ENCODE results near the gene KCTD21. TPM values are rescaled to one million over a fixed set of nuclear protein-coding genes. Genes with fewer than 3 reads are reported as not detected.

Gene KCTD21
- total and polyA plus RNA-seq, 10 of the 15 experiments (the other 5 are each of a cell fraction or from before 2014, with no cell fraction given), result 0.63 to 5.4 (median 3.6) TPM

DNA sequence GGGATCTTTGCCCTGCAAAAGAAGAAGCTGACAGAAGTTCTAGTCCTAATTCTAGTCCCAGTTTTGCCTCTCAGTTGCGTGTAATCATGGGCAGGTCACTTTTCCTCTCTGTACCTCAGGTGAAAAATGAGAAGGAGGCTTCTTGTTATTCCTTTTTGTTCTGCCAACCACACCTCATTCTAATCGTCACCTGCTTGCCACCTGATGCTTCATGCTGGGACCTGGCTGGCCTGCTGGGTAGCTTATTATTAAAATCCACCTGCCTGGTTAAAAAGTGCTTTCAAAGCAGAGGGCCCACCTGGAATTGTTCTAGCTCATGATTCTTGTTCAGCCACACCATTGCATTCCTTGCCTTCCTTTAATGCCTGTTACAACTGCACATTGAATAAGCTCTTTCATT lies 40.6 kb downstream of the KCTD21 start:
- Histone ChIP-seq H3K36me3 (ENCODE audit: control insufficient read depth in 2 of 2, insufficient read depth in 2 of 2, low read length in 1 of 2) (no peaks in the 10 kb centered on the region; a peak in 1 of 4 replicates), H4K20me1 (ENCODE audit: control insufficient read depth, insufficient read depth) (no peaks in the 10 kb centered on the region), H3K4me1 (ENCODE audit: control insufficient read depth, insufficient read depth, low read length) (peaks cover 4% of the 10 kb centered on the region; the same call in 1 of the 2 replicates), H3K27ac (ENCODE audit: control insufficient read depth, insufficient read depth) (no peak overlapping the region), H3K4me3 (no peak overlapping the region), H3K9ac (ENCODE audit: control insufficient read depth, insufficient read depth, low read length) (no peak overlapping the region), H2AFZ (ENCODE audit: control insufficient read depth, low read depth, low read length) (no peak overlapping the region), H3K79me2 (ENCODE audit: control insufficient read depth, insufficient read depth, low read length) (no peaks in the 10 kb centered on the region), H3K4me2 (ENCODE audit: control insufficient read depth, insufficient read depth) (no peak overlapping the region), H3K9me3 (replicated peaks; ENCODE audit: control insufficient read depth, insufficient read depth, low read length) (no peaks in the 10 kb centered on the region; the same call in 2 of the 3 replicates), H3K27me3 (replicated peaks in 1 of 2; ENCODE audit: control insufficient read depth in 2 of 2, insufficient read depth in 2 of 2, low read length in 1 of 2) (no peaks in the 10 kb centered on the region)
- ChIA-PET SMC1A (ENCODE audit: uncharacterized antibody, unreplicated experiment) (interaction anchor here (0.6 to 0.9 kb wide), 3 partner anchors 80 to 568 kb away, joined by 3 read pairs; no protein-coding TSS in a partner anchor), RAD21 (ENCODE audit: unreplicated experiment) (interaction anchor here (1.4 kb wide), 1 partner anchor 417 kb away, joined by 5 read pairs; no protein-coding TSS in a partner anchor), POLR2A (interaction anchor here (0.6 kb wide), 1 partner anchor 103 kb away, joined by 3 read pairs; no protein-coding TSS in a partner anchor), CTCF (interaction anchor here (0.8 to 1.1 kb wide), 2 partner anchors 8 to 417 kb away, joined by 3 read pairs; partner anchors contain the start of gene ALG8)
- DNase-seq (ENCODE audit: low read depth, low spot score) (no peak), FAIRE-seq (no peak), ATAC-seq (no peak)
- intact Hi-C loops (cut with micrococcal nuclease; ENCODE audit: unreplicated experiment), result no loop called here
- in situ Hi-C loops (cut with MboI), result no loop called here
- 74% methylated on average over 2 of the region's 2 CpGs for WGBS (ENCODE audit: insufficient coverage, insufficient replicate concordance, low lambda C conversion rate, missing lambda C conversion rate)
- no TSS peak for BruUV-seq (replicated peaks)
- TF ChIP-seq, protein P1, sequence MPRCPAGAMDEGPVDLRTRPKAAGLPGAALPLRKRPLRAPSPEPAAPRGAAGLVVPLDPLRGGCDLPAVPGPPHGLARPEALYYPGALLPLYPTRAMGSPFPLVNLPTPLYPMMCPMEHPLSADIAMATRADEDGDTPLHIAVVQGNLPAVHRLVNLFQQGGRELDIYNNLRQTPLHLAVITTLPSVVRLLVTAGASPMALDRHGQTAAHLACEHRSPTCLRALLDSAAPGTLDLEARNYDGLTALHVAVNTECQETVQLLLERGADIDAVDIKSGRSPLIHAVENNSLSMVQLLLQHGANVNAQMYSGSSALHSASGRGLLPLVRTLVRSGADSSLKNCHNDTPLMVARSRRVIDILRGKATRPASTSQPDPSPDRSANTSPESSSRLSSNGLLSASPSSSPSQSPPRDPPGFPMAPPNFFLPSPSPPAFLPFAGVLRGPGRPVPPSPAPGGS (IDR thresholded peaks at IDR 0.05; ENCODE audit: borderline replicate concordance, insufficient read depth, low read depth, low read length, poor library complexity, severe bottlenecking), result no peak
- TF ChIP-seq IRF4 (IDR thresholded peaks at IDR 0.05; ENCODE audit: low read depth, low read length) (no peak), KAT2A (conservative IDR thresholded peaks at IDR 0.05; ENCODE audit: control insufficient read depth, low read depth, low read length) (no peak), CBX3 (IDR thresholded peaks at IDR 0.05; ENCODE audit: borderline replicate concordance, low read depth) (no peak), STAT3 (IDR thresholded peaks at IDR 0.05; ENCODE audit: low read depth, low read length) (no peak), GATAD2B (conservative IDR thresholded peaks at IDR 0.05; ENCODE audit: low read depth) (no peak), HDAC2 (IDR thresholded peaks at IDR 0.05) (no peak), RBBP5 (conservative IDR thresholded peaks at IDR 0.05) (no peak)
- TF ChIP-seq, protein P2, sequence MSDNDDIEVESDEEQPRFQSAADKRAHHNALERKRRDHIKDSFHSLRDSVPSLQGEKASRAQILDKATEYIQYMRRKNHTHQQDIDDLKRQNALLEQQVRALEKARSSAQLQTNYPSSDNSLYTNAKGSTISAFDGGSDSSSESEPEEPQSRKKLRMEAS (IDR thresholded peaks at IDR 0.05; ENCODE audit: low read depth, low read length), result no peak
- TF ChIP-seq, protein P3, sequence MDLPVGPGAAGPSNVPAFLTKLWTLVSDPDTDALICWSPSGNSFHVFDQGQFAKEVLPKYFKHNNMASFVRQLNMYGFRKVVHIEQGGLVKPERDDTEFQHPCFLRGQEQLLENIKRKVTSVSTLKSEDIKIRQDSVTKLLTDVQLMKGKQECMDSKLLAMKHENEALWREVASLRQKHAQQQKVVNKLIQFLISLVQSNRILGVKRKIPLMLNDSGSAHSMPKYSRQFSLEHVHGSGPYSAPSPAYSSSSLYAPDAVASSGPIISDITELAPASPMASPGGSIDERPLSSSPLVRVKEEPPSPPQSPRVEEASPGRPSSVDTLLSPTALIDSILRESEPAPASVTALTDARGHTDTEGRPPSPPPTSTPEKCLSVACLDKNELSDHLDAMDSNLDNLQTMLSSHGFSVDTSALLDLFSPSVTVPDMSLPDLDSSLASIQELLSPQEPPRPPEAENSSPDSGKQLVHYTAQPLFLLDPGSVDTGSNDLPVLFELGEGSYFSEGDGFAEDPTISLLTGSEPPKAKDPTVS (IDR thresholded peaks at IDR 0.05; ENCODE audit: low read depth, low read length), result no peak
- TF ChIP-seq, protein P4, sequence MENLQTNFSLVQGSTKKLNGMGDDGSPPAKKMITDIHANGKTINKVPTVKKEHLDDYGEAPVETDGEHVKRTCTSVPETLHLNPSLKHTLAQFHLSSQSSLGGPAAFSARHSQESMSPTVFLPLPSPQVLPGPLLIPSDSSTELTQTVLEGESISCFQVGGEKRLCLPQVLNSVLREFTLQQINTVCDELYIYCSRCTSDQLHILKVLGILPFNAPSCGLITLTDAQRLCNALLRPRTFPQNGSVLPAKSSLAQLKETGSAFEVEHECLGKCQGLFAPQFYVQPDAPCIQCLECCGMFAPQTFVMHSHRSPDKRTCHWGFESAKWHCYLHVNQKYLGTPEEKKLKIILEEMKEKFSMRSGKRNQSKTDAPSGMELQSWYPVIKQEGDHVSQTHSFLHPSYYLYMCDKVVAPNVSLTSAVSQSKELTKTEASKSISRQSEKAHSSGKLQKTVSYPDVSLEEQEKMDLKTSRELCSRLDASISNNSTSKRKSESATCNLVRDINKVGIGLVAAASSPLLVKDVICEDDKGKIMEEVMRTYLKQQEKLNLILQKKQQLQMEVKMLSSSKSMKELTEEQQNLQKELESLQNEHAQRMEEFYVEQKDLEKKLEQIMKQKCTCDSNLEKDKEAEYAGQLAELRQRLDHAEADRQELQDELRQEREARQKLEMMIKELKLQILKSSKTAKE (IDR thresholded peaks at IDR 0.05; ENCODE audit: low read depth, poor library complexity, severe bottlenecking), result no peak
- TF ChIP-seq, protein P5, sequence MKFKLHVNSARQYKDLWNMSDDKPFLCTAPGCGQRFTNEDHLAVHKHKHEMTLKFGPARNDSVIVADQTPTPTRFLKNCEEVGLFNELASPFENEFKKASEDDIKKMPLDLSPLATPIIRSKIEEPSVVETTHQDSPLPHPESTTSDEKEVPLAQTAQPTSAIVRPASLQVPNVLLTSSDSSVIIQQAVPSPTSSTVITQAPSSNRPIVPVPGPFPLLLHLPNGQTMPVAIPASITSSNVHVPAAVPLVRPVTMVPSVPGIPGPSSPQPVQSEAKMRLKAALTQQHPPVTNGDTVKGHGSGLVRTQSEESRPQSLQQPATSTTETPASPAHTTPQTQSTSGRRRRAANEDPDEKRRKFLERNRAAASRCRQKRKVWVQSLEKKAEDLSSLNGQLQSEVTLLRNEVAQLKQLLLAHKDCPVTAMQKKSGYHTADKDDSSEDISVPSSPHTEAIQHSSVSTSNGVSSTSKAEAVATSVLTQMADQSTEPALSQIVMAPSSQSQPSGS (IDR thresholded peaks at IDR 0.05; ENCODE audit: low read length), result no peak
- TF ChIP-seq, protein P6, sequence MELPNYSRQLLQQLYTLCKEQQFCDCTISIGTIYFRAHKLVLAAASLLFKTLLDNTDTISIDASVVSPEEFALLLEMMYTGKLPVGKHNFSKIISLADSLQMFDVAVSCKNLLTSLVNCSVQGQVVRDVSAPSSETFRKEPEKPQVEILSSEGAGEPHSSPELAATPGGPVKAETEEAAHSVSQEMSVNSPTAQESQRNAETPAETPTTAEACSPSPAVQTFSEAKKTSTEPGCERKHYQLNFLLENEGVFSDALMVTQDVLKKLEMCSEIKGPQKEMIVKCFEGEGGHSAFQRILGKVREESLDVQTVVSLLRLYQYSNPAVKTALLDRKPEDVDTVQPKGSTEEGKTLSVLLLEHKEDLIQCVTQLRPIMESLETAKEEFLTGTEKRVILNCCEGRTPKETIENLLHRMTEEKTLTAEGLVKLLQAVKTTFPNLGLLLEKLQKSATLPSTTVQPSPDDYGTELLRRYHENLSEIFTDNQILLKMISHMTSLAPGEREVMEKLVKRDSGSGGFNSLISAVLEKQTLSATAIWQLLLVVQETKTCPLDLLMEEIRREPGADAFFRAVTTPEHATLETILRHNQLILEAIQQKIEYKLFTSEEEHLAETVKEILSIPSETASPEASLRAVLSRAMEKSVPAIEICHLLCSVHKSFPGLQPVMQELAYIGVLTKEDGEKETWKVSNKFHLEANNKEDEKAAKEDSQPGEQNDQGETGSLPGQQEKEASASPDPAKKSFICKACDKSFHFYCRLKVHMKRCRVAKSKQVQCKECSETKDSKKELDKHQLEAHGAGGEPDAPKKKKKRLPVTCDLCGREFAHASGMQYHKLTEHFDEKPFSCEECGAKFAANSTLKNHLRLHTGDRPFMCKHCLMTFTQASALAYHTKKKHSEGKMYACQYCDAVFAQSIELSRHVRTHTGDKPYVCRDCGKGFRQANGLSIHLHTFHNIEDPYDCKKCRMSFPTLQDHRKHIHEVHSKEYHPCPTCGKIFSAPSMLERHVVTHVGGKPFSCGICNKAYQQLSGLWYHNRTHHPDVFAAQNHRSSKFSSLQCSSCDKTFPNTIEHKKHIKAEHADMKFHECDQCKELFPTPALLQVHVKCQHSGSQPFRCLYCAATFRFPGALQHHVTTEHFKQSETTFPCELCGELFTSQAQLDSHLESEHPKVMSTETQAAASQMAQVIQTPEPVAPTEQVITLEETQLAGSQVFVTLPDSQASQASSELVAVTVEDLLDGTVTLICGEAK (IDR thresholded peaks at IDR 0.05; ENCODE audit: borderline replicate concordance), result no peak

Data from GM12878 (cell line).